ENCODE data around the gene SAMM50.

SAMM50 gene

GRCh38 chr22:43955040-43955882 is at the start of gene SAMM50:
Gene SAMM50 (plus strand): TSS chr22:43955442. CDS start chr22:43955578, 136 bp downstream.
- DNase-seq = peak; percentile 96

- no peak for DNase-seq
These were observed 49.6 kb upstream of the SAMM50 start for GRCh38 chr22:43905681-43906080.

GRCh38 chr22:43909708-43910107 is 45.5 kb upstream of the SAMM50 start:
- DNase-seq = no peak

DNA sequence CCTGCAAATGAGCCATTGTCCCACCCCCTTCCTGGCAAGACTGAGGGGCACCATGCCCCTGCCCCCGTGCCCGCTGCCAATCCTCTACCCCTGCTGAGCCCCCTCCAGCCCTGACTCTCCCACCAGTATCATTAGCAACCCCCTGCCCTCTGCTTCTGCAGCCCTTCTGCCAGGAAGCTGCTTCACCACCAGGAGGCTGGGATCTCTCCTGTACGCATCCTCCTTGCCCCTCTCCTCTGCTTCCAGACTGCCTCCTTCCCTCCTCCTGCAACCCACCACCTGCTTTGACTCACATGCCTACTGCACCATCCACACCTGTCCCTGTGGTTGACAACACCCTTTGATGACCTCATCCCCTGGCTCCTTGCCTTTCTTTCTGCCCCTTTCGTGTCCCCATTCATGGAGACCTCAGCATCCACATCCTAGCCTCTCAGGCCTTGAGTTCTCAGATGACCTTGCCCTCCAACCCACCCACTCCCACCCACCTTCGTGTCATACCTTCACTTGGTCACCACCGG is 45.0 kb upstream of the SAMM50 start:
- DNase-seq = no peak

- no peak for DNase-seq
These were observed 43.9 kb upstream of the SAMM50 start for GRCh38 chr22:43911351-43911750.

- no peak for DNase-seq
These were observed 37.7 kb upstream of the SAMM50 start for GRCh38 chr22:43917521-43917920.

DNA sequence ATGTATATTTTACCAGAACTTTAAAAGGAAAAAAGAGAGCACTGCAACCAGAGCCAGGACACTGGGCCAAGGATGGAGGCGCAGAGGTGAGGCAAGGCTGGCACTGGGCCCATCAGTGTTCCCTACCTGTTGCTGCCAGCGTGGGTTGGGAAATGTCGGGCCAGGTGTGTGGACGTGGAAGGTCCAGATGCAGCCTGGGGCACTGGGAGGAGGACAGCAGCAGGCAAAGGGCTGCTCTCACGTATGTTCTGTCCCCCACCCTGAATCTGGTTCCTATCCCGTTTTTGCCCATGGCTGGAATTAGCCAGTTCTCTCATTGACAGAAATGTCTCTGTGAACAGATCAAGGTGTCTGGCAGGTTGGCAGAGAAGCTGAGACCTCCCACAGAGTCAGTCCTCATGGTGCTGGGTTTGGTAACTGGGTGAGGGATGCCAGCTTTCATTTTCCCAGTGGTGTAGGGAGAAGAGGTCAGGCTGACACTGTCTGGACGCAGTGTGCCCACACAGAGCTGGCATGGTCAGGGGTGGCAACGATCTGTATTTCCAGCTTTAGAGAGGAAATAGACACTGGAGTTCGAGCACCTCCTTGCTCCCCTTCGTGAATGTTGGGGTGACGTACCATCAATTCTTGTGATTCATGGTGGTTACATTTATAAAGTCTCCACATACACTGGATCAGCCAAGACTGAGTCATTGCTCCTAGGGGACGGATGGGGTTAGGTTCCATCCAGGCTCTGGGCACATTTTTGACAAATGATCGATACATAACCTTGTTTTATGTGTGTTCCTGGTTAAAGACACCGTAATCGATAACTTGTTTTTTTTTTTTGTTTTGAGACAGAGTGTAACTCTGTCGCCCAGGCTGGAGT is 35.9 kb upstream of the SAMM50 start:
- DNase-seq = no peak

DNA sequence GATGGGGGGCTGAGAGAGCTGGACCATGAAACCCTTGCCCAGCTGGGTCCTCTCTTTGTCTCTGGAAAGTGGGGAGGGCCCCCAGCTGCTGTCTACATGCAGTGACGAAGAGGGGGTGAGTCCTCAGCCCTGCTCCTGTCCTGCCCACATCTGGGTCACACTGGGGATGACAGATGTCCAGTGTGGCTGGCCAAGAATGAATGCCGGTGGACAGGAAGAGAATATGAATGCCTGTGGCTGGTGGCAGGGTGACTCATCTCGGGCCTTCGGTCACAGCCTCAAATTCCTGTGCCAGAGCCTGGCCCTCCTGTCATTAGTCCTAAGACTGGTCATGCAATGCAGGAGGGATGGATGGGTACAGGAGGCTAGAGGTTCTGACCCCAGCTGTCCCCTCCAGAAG is 33.9 kb upstream of the SAMM50 start:
- peak; percentile 43 for DNase-seq

- DNase-seq = no peak
These were observed 33.1 kb upstream of the SAMM50 start for GRCh38 chr22:43922123-43922522.

GRCh38 chr22:43923191-43923590 is 32.1 kb upstream of the SAMM50 start:
- DNase-seq = no peak

DNA sequence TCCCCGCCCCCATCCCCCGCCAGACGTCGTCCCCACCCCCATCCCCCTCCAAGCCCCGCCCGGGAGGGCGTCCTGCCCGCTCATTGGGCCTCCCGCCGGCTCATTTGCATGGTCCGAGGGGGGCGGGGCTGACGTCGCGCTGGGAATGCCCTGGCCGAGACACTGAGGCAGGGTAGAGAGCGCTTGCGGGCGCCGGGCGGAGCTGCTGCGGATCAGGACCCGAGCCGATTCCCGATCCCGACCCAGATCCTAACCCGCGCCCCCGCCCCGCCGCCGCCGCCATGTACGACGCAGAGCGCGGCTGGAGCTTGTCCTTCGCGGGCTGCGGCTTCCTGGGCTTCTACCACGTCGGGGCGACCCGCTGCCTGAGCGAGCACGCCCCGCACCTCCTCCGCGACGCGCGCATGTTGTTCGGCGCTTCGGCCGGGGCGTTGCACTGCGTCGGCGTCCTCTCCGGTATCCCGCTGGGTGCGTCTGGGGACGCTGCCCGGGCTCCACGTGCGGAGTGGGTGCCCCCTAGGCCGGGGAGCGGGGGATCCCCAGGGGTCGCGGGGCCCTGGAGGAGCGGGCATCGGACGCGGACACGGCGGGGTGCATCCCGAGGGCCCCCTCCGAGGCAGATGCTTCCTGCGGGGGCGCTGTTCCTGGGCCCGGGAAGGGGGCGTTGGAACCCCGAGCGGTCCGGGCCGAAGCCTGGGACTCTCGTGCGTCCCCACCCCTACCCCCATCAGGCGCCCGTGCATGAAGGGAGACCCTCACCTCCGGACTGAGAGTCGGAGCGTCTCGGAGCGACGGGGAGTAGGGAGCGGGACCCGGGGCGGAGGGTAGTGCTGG is 31.4 kb upstream of the SAMM50 start, which contains the start of gene PNPLA3:
PNPLA3 (plus strand) TSS at position 175 of the 834 bp plus-strand sequence; CDS start at position 282, 107 bp downstream.
- peak; percentile 95 for DNase-seq

- DNase-seq = no peak
These were observed 30.4 kb upstream of the SAMM50 start for GRCh38 chr22:43924877-43925276.

GRCh38 chr22:43925433-43926348 is 29.6 kb upstream of the SAMM50 start:
- no peak for DNase-seq

DNA sequence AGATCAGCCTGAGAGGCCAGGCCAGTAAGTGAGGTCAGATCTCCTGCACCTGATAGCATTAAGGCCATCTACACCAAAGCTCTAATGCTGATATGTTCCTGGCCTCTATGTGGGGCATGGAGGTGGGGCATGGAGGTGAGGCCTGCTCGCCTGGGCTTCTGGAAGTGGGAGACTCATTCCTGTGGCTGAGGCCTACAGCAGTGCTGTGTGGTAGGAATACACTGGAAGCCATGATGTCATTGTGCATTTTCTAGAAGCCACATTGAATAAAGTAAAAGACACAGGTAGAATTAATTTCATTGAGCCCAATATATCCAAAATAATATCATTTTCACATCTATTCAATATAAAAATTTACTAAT is 28.9 kb upstream of the SAMM50 start:
- no peak for DNase-seq

DNA sequence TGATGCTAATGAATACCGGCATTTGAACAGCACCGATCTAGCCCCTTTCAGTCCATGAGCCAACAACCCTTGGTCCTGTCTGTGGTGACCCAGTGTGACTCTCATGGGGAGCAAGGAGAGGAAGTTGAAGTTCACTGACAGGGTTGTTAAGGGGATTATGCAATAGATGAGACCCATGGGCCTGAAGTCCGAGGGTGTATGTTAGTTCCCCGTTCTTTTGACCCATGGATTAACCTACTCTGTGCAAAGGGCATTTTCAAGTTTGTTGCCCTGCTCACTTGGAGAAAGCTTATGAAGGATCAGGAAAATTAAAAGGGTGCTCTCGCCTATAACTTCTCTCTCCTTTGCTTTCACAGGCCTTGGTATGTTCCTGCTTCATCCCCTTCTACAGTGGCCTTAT is 26.8 kb upstream of the SAMM50 start:
- DNase-seq = no peak

GRCh38 chr22:43928908-43929307 is 26.3 kb upstream of the SAMM50 start:
- DNase-seq = no peak

DNA sequence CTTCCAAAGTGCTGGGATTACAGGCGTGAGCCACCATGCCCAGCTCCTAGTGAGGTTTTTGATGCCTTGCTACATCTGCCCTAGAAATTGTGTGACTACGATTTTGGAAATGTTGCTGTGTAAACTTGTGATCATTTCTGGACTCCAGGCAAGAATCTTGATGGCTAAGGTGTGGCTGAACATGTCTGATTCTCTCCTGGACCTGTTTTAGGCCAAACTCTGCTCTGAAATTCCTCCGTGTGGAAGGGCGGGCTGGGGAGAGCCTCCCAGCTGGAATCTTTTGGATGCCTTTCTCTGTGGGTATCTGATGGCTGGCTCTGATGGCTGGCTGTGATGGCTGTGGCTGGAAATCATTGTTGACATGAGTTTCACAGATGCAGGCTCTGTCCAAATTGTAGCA is 23.5 kb upstream of the SAMM50 start:
- DNase-seq = no peak

DNA sequence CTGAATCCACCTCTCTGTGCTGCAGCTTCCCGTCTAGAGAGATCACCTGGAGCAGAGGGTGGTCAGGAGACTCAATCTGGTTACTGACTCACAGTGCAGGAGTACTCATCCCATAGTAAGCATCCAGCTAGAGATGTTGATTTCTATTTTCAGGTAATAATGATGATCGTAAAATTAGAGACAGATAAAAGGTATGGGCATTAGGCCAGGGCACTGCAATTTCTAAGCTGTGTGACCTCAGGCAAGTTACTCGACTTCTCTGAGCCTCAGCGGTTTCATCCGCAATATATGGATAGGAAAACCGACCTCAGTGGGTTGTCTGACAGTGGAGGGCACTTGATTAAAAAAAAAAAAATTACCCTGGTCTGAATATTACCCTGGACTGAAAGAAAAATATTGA is 13.8 kb upstream of the SAMM50 start:
- DNase-seq = no peak

DNA sequence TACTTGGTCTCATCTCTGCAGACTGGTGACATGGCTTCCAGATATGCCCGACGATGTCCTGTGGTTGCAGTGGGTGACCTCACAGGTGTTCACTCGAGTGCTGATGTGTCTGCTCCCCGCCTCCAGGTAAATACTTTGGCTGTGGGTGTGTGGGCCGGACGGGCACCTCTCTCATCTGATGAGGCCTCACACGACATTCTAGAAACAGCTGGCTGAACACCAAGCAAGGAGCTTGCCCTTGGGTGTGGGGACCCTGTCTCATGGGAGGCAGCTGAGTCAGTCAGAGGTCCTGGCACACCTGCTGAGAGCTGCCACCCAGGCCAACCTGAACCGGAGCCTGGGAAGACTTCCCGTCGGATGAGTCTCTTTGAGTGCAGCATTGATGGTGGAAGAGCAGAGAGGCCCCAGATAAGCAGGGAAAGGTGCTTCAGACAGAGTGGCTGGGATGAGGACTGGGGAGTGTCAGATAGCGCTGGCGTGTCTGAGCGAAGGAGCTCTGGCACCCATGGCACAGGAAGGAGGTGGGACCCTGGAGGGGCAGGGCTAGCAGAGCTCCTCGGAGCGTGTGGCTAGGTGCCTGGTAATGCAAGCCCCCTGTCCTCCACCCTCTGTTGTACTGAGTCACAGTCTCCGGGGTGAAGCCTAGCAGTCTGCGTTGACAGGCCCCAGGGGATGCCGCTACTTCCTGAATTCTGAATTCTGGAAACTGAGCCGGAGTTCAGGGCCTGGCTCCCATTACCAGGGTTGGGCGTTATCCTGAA is 10.4 kb upstream of the SAMM50 start:
- no peak for DNase-seq

GRCh38 chr22:43945632-43946383 is 9.4 kb upstream of the SAMM50 start:
- peak; percentile 55 for DNase-seq
